ENCODE data around the gene CYRIA.

Gene CYRIA

DNA sequence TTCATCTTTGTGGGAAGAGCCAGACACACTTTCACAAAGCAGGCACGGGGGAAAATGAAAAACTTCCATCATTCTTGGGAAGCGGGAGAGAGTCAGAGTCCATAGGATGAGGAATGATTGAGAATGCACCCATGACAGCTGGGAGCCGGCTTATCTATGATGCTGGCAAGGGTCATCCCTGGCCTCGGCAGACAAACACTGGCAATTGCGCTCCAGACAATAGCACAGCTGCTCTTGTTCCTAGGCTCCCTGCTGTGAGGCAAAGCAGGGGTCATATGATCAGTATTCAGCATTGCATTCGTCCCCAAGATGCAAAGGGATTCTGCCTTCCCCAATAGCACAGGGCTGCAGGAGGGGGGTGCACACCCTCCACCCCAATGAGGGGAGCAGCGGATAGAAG is 33.0 kb downstream of the CYRIA start:
- DNase-seq (ENCODE audit: low read depth in 2 of 3, low spot score in 2 of 3), result no peak

DNA sequence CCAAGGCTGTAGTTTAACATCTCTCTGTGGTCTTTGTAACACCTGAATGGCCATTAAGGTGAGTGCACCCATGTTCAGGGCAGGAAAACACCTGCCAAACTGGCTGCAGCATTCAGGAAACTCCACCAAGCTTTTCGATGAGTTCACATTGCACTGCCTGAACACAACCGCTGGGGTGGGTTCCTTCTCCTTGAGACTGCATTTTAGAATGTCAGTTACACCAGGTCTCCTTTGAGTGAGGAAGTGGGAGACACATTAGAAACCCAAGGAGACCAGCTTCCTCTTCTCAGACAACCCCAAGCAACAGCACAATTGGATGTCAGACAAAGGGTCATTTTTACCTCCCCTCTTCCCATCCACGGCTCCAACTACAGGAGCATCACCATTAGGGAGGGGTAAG is 35.2 kb downstream of the CYRIA start:
- DNase-seq (ENCODE audit: low read depth in 2 of 3, low spot score in 2 of 3), result no peak

DNA sequence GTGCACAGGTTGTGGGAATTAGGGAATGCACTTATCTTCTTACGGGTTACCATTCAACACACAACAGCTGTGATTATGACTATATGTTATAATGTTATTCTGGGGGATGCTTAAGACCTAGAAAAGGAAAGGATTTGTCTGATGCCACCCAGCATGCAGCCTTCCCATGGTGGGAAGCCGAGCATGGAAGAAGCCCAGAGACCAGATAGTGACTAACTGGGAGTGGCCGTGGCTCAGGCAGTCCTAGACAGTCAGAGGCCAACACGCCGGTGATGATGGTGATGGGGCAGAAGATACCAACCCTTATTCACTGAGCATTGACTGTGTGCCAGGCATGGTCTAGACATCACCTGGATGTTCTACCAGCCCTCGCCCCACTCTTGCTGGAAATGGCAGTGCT is 35.9 kb downstream of the CYRIA start:
- no peak for DNase-seq (ENCODE audit: low read depth in 2 of 3, low spot score in 2 of 3)

DNA sequence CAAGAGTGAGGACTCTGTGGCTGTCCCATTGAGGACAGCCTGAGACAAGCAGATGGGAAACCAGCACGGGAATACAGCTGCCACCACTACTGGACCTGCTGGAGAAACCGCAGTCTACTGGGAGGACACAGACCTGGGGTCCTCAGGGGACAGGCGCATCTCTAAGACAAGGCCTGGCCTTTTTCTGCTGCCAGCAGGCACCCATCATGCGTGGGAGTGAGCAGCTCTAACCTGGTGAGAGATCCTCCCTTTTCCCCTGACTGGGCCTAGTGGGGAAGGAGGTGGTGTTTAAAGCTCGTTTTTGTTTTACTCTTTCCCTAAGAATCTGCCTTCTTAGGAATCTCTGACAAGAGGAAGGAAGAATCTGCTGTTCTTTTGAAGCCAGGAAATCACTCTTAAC is 36.6 kb downstream of the CYRIA start:
- no peak for DNase-seq (ENCODE audit: low read depth in 2 of 3, low spot score in 2 of 3)

DNA sequence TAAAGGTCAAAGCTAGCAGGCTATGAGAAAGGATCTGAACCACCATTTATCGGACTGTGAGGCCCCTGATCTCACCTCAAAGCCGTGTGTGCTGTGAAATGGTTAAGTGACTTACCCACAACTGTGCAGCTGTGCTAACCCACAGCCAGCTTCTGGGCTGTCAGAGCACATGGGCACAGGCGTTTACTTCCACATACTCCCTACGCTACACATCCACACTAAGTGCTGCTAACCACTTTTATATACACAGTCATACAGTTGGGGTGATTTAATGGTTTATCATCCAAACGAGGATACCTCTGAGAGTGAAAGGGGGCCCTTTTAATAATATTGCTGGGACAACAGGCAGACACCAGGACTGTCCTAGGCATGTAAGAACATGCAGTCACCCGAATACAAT is 37.3 kb downstream of the CYRIA start:
- no peak for DNase-seq (ENCODE audit: low read depth in 2 of 3, low spot score in 2 of 3)

DNA sequence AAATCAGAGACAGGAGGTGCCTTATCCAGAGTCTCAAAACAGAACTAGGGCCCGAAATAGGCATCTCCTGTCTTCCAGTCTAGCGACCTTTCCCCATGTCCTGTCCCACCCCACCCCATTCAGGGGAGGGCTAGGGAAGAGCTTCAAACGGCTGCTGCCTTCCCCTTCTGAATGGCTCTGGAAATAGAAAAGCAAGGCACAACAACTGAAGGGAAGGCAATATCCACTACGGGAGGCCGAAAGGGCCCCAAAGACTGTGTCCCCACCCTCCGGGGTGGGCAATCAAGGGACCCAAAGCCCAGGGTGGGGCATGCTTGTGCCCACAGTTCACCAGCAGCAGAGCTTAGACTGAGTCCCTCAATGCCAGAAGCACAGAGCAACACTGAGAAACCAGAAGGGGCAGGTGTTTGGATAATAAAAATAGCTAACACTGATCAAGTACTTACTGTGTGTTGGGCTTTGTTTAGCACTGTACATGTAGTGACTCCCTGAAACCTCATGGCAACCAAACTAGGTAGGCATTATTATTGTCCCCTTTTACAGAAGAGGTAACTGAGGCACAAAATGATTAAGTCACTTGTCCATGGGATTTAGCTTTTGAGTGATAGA is 38.5 kb downstream of the CYRIA start:
- no peak for DNase-seq (ENCODE audit: low read depth in 2 of 3, low spot score in 2 of 3)

DNA sequence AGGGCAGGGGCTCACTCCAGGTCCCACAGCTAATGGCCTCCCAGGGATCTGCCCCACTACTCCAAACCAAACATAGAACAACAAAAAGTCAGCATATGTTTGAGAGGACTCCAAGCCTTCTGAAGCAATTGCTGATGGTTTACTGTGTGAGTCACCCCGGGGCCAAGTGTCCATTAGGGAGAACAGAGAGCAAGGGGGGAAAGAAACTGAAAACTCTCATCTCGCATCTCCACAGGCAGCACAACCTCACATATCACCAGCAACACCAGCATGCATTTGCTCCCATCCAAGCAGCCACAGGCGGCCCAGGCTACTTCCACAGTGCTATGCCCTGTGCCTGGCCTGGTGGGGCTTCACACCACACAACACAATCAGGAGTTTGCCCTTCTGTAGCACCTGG is 39.1 kb downstream of the CYRIA start:
- no peak for DNase-seq (ENCODE audit: low read depth in 2 of 3, low spot score in 2 of 3)

DNA sequence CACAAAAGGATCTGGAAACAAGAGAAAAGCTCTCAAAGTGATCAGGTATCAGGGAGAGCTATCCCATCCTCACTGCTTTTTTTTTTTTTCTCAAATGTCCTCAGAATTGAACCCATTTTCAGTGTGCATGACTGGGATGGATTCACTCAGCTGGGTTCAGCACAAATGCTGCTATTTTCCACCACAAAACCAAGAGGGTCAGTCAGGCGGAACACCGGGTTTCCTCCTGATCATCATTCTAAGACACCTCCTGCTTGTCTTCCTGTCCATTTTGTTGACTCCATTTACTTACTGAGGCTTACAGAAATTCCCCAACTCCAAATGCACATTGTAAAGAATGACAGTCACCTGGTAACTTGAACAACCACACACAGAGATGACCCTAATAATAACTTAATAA is 39.9 kb downstream of the CYRIA start:
- DNase-seq (ENCODE audit: low read depth in 2 of 3, low spot score in 2 of 3), result no peak

DNA sequence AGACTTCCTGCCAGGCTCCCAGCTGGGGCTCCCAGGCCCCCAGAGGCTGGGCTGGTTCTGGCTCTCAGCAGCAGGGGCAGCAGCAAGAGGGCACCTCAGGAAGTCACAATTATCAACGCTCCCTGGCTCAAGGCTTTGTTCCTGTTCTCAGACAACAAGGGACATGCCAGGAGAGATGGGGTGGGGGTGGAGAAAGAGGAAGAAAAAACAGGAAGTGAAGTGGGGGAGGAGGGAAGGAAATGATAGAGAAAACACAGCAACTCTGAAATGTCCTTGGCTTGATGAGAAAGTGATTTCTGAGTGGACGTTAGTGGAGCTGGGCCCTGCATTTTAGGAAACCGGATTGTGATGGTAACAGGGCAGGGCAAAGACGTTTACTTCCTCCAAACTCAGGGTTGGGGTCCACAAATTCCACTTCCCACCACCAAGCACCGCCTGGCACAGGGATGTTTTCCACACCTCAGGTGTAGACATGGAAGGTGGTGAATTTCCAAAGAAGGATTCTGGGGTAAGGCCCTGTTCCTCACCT is 40.4 kb downstream of the CYRIA start:
- no peak for DNase-seq (ENCODE audit: low read depth in 2 of 3, low spot score in 2 of 3)

DNA sequence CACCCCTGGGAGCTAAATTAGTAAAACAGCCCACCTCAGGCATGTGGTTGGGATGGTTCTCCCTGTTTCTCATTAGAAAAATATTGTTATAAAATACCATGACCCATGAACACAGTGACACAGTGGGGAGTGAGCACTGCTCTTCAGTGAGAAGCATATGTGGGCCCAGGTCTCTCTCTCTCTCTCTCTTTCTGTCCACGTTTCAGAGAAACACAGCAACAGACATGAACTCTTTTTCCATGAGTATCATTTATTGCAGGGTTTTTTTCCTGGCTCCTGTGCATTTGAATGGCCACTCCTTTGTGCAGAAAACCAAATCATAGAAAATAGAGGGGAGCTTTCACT is 41.2 kb downstream of the CYRIA start:
- DNase-seq (ENCODE audit: low read depth in 2 of 3, low spot score in 2 of 3), result no peak

DNA sequence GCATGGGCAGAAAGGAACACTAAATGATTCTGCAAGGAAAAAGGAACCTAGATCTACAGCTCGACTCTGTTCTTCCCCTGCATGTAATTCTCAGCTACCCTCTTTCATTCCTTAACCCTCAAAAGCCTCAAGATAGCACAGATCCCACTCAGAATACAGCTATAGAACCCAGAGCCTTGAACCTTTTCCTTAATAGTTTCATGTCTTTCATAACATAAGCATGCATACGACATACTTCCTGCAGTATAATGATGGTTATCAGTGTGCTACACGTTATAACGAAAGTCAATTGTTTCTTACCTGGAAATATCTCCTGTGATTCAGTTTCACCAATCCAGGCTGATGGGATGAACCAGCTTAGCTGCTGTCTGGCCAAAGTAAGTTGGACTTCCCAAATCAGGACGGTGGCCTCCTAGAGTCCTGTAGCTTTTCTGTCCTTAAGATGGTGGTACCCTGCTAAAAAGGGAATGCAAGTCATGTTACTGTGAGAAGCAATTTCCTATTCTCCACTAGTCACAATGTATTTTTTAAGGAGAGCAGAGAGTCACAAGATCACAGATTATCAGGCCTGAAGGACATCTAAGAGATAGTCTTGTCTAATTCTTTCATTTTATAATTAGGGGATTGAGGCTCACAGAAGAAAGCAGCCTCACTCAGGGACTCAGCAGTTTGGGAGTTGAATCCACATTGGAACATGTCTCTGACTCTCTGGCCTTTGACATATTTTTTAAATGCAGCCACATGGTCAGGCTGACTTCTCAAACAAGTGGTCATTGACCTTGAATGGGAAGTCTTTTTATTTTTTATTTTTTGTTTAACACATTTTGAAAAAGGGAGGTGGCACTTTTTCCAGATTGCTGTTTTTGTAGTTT is 41.8 kb downstream of the CYRIA start:
- no peak for DNase-seq (ENCODE audit: low read depth in 2 of 3, low spot score in 2 of 3)

DNA sequence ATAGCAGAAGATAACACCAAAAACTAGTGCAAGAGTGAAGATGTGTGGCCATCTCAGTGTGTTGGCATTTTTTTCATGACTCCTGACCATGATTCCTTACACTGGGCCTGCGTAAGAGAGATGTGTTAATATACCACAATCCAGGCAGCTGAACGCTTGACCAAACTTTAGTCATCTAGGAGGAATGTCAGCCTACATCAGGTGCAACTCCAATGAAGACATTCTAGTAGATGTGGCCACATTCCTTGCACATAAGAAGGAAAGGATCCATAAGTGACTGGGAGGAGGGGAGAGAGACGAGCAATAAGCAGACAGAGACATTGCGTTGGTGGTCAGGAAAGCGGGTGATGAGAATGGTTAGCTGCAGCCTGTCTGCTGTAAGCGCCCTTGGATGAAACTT is 42.6 kb downstream of the CYRIA start:
- no peak for DNase-seq (ENCODE audit: low read depth in 2 of 3, low spot score in 2 of 3)

DNA sequence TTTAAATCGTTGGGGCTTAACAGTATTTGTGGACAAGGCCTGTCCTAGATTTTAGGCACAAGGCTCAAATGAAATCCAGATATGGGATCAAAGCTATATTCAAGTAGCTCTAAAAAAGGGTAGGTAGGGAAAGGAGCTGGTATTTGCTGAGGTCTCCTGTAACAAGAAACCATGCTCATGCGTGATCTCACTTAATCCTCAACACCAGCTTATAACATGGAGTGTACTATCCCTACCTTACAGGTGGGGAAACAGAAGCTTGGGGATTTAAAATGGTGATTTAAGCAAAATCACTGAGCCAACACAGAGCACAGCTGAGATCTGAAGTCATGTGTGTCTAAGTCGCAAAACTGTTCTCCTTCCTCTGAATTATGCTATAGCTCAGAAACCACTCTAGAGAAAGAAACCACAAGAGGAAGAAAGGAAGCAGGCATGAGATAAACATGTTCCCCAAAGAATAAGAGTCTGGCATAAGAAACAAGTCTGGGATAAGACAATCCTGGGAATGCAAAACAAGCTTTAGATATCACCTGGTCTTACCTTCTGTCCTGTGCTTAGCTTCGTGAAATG is 43.1 kb downstream of the CYRIA start:
- DNase-seq (ENCODE audit: low read depth in 2 of 3, low spot score in 2 of 3), result no peak

DNA sequence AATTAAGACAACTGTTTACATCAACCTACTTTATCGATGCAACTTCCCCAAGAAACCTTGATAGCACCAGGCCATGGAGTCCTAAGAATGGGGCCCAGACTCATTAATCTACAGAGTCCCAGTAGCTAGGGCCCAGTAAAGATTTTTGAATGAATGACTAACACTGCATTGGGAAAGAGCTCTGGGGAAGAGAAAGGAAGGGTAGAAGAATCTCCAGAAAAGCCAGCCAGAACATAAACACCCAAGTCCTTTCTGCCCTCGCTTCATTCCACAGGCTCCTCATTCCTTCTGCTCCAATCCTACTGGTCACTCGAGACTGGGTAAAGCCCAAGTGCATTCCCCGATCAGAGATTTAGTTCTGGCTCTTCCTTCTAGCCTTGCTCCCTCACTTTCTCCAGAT is 44.3 kb downstream of the CYRIA start:
- DNase-seq (ENCODE audit: low read depth in 2 of 3, low spot score in 2 of 3), result no peak

DNA sequence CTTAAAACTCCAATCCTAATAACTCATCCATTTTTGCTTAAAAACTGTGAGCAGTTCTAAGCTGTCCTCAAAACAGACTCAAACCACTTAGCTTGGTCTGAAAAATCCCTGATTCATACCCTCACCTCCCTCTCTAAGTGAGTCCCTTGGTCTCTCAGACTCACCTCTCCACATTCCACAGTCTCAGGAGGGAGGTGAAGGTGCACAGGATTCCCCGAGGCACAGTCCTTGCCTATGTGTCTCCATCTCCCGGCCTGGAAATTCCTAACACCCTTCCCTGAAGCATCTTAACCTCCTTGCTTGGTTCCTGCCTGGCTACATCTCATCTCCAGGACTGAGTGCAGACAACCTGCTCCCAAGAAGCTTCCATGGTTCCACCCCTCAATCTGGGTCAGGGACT is 45.0 kb downstream of the CYRIA start:
- no peak for DNase-seq (ENCODE audit: low read depth in 2 of 3, low spot score in 2 of 3)

DNA sequence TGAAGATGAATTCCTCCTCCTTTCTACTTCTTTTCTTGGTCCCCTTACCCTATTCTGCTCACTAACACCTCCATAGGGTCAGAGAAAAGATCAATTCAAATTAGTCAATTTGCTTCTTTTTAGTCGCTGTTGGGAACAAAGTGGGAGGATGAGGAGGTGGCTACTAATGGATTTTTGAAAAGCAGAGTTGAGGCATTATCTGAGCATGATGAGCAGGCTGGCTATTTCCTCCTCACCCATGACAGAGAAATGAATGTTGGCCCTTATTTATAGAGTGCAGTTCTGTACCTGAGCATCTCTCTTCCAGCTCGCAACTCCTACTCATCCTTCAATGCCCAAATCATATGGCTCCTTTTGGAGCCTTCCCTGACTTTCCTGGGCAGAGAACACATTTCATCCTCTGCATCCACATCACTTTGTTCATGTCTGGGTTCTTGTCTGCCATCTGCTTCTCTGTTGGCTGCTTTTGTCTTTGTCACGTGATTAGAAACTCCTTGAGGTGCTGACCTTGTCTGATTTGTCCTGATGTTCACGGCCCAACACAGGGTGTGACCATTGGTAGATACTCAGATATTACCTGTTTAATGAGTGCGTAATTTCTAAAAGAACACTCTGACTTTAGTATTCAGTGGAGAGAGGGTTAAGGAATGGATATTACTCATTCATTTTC is 45.9 kb downstream of the CYRIA start:
- DNase-seq (ENCODE audit: low read depth in 2 of 3, low spot score in 2 of 3), result no peak

DNA sequence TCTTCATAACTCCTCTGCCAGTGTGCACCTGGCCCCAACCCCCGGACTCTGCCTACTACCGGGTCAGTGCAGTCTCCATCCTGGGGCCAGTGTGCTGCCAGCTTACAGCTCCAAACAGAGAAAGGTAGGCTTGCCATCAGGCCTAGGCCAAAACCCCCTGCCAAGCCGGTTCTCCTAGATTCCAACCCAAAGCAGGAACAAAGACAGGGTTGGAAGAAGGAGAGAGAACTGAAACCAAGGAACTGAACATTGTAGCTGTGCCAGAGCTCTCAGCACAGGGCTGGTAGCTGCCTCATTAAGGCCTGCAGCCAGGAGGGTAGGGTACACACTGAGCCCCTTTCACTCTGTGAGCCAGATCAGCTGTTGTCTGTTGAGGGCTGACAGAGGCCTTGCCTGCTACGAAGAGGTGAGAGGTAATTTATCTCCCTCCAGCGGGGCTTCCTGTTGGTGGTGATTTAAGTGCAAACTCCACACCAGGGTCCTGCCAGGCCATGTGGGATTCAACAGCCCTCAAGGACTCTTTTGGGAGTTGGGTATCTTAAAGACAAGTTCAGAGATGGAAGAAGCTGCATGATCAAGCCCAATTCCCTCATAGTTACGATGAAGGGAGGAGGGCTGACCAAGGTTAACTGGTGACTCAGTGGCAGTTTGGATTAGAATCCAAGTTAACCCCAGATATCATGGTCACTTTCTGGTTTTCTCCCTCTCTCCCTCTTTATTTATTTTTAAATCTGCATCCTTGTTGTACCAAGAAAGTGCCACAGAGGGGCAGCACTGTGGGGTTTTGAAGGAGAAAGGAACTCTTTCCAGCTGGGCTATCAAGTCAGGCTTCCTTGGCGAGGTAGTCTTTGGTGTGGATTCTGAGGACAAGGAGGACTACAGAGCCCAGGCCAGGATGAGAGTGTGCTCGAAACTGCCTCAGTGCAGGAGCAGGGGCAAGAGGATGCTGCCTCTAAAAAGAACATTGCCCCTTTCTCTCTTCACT is 48.1 kb downstream of the CYRIA start:
- no peak for DNase-seq (ENCODE audit: low read depth in 2 of 3, low spot score in 2 of 3)
